ENCODE results near the gene PTK6.

DNA sequence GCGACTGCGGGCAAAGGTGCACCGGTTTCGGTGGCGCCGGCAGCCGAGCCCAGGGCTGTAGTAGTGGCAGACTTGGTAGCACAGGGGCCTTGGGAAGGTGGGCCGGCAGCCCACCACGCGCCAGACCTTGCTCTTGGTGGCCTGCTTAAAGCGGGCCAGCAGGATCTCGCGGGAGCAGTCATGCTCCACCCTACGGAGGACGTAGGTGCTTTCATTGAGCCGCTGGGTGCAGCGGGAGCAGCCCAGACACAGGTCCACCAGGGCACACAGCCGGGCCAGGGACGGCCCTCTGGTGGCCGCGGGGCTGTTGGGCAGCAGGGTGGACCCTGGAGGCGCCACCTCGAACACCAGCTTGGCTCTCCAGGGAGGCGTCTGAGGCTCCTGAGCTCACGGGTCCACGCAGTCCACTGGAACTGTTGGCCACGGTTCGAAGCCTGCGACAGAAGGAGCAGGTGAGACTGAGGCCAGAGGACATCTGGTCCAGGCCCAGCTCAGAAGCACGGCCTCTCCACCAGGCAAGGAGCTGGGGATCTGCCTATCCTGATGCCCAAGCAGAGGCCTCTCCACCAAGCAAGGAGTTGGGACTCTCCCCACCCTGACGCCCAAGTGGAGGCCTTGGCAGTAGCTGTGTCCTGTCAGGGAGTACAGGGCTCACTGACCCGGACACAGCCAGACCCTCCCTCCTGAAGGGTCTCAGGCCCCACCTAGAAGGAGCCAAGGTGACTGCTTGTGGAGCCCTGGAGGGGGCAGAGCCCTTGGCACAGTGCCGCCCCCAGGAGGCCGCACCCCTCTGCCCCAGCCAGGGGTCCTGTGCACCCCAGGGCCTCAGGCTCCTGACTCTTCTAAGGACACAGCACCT lies 35.8 kb upstream of the PTK6 start:
- TF ChIP-seq CTCF (IDR thresholded peaks at IDR 0.05) (no peak), POLR2A (IDR thresholded peaks at IDR 0.05) (no peak)
